SK-N-MC (cell line): ENCODE results near the gene SLC1A3.

Experiments
- EZH2 ChIP-seq: fragments of 200-600 bp; sonication (generic); IDR thresholded peaks from one replicate; pipeline ENCODE4 v1.6.1; 2017; ENCODE audit warnings: antibody characterized with exemption
- POLR2AphosphoS5 ChIP-seq: IDR thresholded peaks from 2 replicates; pipeline ENCODE4 v1.6.1; 2012; ENCODE audit warnings: mild to moderate bottlenecking, low read depth, low read length, borderline replicate concordance

DNA sequence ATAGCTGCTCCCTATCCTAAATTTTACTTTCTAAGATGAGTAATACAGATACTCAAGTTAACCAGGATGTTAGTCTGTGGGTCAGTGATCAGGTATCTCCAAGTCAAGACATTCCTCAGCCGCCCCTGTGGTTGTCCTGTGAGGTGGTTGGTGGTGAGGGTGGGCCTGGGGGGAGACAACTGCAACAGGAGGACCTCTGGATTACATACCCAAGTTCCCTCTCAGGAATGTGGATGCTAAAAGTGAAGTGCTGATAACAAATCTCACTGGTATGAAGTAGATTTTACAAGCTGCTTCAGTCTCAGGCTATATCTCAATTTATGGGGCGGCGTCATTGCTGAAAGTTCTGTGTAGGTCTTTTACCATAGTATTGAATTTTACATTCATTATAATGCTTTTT lies 38.3 kb downstream of the SLC1A3 start:
- no peak for TF ChIP-seq POLR2AphosphoS5
- TF ChIP-seq EZH2, result no peak
